IPS-NIHi11 (cell line): Measurements from ENCODE around the gene WNT7B.
A peak's percentile ranks its signal among the peaks of the same experiment; 100 is the strongest.

ENCODE experiments used
- DNase-seq: peaks from one replicate; pipeline ENCODE4 v3.0.0; 2012; ENCODE audit warnings: mixed read lengths, low spot score

The WNT7B gene

DNA sequence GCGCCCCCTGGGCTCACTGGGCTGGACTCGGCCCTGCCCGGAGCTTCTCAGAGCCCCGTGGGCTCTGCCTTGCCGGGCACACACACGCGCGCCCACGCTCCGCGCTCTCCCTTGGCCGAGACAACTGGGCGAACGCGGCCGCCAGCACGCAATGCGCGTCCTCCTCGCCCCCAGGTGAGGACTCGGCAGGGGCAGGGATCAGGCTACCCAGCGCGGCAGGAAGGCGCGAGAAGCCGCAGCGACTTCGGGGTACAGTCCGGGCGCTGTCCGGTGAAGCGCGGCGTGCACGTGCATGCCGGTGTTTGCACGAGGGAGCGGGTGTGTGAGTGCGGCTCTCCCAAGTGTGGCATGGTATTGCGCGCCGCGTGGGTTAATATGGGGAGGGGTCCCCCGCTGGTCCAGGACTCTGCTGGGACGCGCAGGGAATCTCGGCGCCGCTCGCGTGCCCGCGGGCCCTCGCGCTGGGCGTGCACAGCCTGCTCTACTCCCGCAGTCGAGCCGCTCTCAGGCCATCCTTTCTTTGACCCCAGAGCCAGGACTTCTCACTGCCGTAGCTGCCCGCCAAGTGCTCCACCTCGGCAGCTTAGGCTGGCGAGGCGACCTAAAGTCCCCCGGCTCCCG is 5.4 kb downstream of the WNT7B start:
- DNase-seq = no peak

- DNase-seq = no peak
Measured at GRCh38 chr22:45970705-45971407, 6.1 kb downstream of the WNT7B start.

GRCh38 chr22:45969801-45970470 is 7.0 kb downstream of the WNT7B start:
- DNase-seq = no peak

GRCh38 chr22:45969414-45969799 is 7.6 kb downstream of the WNT7B start:
- DNase-seq = peak; percentile 63

- DNase-seq = no peak
Measured at GRCh38 chr22:45968751-45969413, 8.1 kb downstream of the WNT7B start.

DNA sequence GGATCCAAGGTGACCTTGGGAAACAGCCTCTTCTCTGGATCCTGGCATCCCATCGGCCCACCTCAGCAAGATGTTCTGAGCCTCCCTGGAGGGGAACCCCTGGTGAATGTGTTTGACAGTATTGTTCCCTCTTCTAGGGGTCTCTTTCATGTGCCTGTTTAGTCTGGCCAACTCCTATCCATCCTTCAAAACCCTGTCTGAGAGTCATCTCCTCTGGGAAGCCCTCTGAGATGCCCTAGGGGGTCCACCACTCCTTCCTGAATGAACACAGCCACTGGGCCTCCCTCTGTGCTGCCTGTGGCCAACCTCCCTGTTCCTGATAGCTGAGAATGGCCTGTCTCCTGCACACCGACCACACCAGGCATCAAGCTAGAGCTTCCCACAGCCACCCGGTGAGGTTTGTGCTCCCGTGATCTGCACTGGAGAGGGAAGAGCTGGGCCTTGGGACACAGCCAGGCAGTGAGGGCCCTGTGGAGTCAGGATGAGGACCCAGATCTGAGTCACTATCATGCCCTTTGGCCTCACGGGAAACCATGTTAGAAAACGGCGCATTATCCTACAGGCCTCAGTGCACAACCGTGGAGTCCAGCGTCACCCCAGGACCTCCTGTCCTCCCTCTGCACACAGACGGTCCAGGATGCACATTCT is 8.8 kb downstream of the WNT7B start:
- no peak for DNase-seq

GRCh38 chr22:45966895-45967365 is 10.0 kb downstream of the WNT7B start:
- DNase-seq = peak; percentile 72

GRCh38 chr22:45966320-45966894 is 10.6 kb downstream of the WNT7B start:
- DNase-seq = no peak

DNA sequence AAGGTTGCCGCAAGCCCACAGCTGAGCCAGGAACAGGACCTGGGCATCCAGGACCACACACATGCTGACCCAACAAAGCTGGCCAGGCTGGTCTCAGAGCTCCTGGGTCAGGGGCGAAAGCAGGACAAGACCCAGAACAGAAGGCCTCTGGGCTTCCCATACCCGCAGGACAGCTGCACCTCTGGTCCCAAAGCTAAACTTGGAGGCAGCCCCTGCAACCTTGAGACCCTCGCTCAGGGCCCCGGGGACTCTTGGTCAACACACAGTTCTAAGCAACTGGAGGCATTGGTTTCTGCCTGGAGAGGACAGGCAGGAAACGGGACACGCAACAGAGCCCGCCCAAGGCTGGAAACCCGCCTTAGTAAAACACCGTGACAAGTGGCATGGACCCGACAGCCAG is 11.4 kb downstream of the WNT7B start:
- no peak for DNase-seq

DNA sequence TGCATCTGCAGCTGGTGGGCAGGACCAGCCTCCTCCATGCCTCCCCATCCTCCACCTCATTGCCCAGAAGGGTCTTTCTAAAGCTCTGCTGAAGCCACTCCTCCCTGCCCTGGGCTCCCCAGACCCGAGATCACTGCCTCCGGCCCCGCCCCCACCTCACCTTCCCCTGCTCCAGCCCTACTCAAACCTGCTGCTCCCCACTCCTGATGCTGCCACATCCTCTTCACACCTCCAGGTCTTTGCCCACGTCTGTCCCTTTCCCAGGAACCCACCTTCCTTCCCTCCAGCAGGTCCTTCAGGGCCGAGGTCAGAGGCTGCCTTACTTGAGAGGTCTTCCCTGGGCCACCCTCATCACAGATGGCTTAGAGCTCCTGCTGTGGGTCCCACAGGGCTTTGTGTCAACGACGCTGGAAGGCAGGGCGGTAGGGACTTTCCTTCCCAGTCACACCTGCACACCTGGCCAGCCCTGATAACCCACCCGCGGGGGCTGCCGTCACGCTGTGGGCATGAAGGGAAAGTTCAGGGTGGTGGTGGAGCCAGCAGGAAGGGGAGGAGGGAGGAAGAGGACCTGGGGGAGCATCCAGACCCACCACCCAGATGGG is 11.9 kb downstream of the WNT7B start:
- no peak for DNase-seq

DNA sequence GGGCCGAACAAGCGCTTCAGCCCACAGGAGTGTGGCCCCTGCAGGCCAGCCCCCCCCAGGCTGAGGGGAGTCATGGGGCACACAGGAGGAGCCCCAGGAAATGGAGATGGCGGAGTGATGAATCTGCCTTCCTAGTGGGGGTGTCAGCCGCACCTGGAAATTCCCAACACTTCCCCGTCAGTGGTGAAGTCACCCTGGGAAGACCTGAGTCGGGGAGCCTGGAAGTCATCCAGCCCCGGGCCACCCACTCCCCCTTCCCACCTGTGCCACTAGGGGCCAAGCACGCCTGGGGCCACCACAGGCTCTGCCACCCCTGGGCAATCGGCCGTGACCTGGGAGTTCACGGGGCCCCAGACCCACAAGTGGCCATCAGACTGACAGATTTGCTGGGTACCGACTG is 12.6 kb downstream of the WNT7B start:
- no peak for DNase-seq

DNA sequence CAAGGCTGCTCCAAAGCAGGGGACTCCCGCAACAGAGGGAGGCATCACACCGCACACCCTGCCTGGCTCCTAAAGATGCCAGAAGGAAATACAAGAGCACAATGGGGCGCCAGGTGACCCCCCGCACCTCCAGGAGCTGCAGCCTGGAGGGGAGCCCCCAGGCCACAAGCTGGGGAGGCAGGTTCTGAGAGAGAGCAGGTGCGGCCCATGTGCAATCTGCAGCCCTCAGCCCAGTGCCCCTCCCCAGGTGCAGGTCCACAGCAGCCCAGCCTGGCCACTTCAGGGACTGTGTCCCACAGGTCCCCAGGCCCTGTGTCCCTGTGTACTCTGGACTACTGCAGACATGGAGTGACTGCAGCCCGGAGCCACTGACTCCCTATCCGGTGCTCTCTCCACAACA is 13.1 kb downstream of the WNT7B start:
- no peak for DNase-seq

DNA sequence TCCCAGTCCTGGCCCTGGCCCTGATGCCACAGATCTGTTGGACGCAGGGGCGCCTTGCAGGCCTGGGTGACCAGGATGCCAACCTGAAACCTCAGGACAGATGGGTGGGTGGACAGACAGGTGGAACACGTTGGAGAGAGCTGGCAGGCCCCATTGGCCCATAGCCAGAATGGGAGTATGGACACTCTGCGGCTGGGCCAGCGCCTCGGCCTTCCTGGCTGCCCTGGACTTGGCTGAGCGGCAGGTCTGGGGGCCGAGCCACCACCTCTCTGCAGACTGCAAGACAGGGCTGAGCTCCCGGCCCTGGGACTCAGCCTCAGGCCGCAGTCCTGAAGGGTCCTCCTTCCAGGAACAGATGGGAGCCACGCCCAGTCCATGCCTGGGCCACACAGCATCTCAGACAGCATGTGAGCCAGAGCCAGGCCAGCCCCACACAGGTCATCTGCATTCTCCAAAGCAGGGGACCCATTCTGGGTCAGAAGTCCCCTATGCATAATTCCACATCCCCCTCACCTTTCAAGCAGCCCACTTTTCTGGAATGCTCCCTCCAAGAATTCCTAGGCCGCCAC is 14.1 kb downstream of the WNT7B start:
- DNase-seq = no peak

- no peak for DNase-seq
Measured at GRCh38 chr22:45962434-45962718, 14.6 kb downstream of the WNT7B start.

GRCh38 chr22:45961679-45962433 is 15.1 kb downstream of the WNT7B start:
- no peak for DNase-seq

DNA sequence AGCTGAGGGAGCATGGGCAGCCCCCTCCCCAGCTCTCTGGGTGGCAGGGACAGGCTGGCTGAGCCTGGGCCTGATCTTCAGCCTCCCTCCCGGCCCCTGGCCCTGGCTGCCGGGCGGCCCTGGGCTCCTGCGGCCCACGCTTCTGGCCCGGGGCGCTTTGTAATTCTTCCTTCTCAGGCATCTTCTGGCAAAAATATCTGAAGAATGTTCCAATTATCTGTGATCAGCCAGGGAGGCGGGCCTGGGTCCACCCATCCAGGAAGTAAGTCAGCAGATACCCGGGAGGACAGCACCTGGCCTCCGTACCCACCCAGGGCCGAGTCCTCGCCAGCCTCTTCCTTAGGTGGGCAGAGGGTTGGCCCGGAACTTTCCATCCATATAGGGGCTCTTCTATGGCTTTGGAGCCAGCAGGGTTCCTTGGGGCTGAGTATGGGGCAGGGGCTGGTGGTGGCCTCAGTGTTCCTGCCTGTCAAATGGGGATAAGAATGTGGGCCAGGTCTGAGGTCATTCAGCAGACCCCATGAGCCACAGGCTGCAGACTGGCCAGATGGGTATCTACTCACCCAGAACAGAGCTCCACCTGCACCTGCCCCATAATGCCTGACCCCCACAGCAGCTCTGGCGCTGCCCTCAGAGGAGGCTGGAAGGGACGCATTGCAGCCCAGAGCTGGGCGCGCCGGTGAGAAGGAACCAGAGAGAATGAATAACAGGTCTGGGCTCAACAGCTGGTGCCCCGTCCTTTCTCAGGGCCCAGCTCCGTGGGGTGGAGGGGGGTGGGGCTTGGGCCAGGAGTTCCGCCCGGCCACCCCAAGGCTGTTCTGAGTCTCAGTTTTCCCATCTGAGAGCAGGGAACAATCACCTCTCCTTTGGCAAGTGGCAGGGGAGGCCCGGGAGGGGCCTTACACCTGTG is 16.2 kb downstream of the WNT7B start:
- DNase-seq = peak; percentile 61

DNA sequence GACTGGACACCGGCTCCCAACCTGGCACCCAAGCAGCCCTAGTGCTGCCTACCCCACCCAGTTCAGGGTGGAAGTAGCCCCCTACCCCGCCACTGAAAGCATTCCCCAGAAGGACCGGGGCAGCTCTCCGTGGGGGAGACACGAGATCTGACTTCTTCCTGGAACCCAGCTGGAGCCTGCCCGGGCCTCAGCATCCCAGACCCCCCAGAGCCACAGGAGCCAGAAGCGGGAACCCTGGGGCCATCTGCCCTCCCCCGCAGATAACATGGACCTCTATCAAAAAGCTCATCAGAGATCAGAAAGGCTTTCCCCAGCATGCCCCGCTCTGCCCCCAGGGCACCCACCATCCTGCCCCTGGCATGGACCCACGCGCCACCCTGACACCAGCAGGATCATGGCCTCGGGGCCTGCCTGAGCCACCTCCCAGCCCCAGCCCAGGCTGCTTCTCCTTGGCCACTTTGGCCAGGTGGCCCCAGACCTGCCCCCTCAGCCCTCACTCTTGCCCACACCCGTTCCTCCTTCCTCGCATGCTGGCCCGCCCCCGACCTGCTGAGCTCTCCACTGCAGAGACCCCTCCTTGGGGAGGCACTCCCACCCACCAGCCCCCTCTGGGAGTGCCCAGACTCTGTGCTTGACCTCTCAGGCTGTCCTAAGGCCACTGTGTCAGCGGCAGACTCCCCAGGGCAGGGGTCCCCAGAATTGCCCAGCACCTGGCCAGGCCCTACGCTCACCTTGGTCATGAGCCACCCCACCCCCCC is 17.1 kb downstream of the WNT7B start:
- DNase-seq = no peak

DNA sequence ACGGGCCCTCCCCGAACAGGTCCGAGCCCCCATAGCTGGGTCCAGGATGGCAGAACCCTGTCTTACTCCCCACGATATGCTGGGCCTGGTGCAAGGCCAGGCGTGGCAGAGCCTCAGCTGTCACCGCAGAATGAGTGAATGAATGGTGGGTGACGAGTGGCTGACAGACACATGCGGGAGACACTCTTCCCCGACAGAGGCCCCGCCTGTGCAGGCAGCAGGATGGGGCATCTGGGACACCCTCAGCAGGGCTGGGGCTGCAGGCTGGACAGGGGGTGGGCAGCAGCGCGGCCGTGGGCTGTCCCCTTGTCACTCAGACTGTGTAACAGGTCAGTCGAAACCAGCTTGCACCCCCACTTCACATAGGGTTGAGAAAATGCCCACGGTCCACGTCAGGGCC is 18.0 kb downstream of the WNT7B start:
- DNase-seq = no peak

- DNase-seq = no peak
Measured at GRCh38 chr22:45957826-45958225, 19.1 kb downstream of the WNT7B start.
